K562 (cell line): ENCODE results near the gene FOXO3.

Source experiments
- BMI1 ChIP-seq: fragments of 150-350 bp; IDR thresholded peaks from 2 replicates; pipeline ENCODE4 v1.6.1; 2014; ENCODE audit warnings: low read length
- CTCF ChIP-seq, 3 experiments: IDR thresholded peaks in 2 of 3; conservative IDR thresholded peaks in 1 of 3; 2 replicates each; pipeline ENCODE4 v1.5.1; 2011 to 2012; ENCODE audit warnings: low read length in 3 of 3, mild to moderate bottlenecking in 3 of 3, control low read depth in 2 of 3, improper control_type of control experiment in 1 of 3, inconsistent platforms in 1 of 3, low read depth in 1 of 3, mixed read lengths in 1 of 3, moderate library complexity in 1 of 3; ENCODE audit not compliant: insufficient read depth in 2 of 3
- E2F4 ChIP-seq: sonication (generic); formaldehyde crosslinking; IDR thresholded peaks from 2 replicates; pipeline ENCODE4 v1.8.0; 2022; ENCODE audit warnings: mild to moderate bottlenecking, low read depth, missing genetic modification reagents
- EZH2 ChIP-seq: IDR thresholded peaks from 2 replicates; pipeline ENCODE4 v1.6.1; 2012; ENCODE audit warnings: low read depth, mild to moderate bottlenecking, inconsistent platforms, low read length, borderline replicate concordance
- NONO ChIP-seq, 2 experiments: fragments of 200-400 bp in 1 of 2; fragments of 450-650 bp in 1 of 2; formaldehyde crosslinking in 1 of 2; IDR thresholded peaks; 2 replicates each; pipeline ENCODE4 v1.6.1; 2017; ENCODE audit warnings: low read depth in 2 of 2, mild to moderate bottlenecking in 2 of 2, moderate library complexity in 2 of 2, low read length in 1 of 2
- PBX2 ChIP-seq, 2 experiments: IDR thresholded peaks in 1 of 2; conservative IDR thresholded peaks in 1 of 2; 2 replicates each; pipeline ENCODE4 v1.6.1; 2016; ENCODE audit warnings: low read depth in 2 of 2, mild to moderate bottlenecking in 1 of 2, missing compliant biosample characterization in 1 of 2, missing genetic modification characterization in 1 of 2, moderate library complexity in 1 of 2
- REST ChIP-seq, 2 experiments: fragments of 450-650 bp; formaldehyde crosslinking in 1 of 2; IDR thresholded peaks; 2 replicates each; pipeline versions ENCODE4 v1.4.0 to v1.6.1; 2014 to 2020; ENCODE audit warnings: mild to moderate bottlenecking in 2 of 2, borderline replicate concordance in 1 of 2, low read depth in 1 of 2
- TARDBP ChIP-seq: fragments of 450-650 bp; IDR thresholded peaks from 2 replicates; pipeline ENCODE4 v1.6.1; 2016
- TCF15 ChIP-seq: fragments of 250-450 bp; sonication (Bioruptor Pico); IDR thresholded peaks from 2 replicates; pipeline ENCODE4 v1.8.0; 2022; ENCODE audit warnings: moderate library complexity, mild to moderate bottlenecking, inconsistent platforms
- ZFP91 ChIP-seq: sonication (generic); formaldehyde crosslinking; IDR thresholded peaks from 2 replicates; pipeline ENCODE4 v1.8.0; 2022; ENCODE audit warnings: mild to moderate bottlenecking, missing genetic modification reagents

GRCh38 chr6:108671175-108671574, 110.5 kb downstream of the FOXO3 start:
- TF ChIP-seq CTCF (IDR thresholded peaks at IDR 0.05 in 2 of 3, conservative IDR thresholded peaks at IDR 0.05 in 1 of 3; ENCODE audit: insufficient read depth in 2 of 3, low read depth in 1 of 3, low read length in 3 of 3) (no peak), TARDBP (no peak), PBX2 (CRISPR knock-in tag; IDR thresholded peaks at IDR 0.05; ENCODE audit: low read depth) (no peak), PBX2 (tag; conservative IDR thresholded peaks at IDR 0.05; ENCODE audit: low read depth) (no peak), NONO (IDR thresholded peaks at IDR 0.05; ENCODE audit: low read depth in 2 of 2, low read length in 1 of 2) (no peak), ZFP91 (CRISPR knock-in tag) (no peak), E2F4 (CRISPR knock-in tag) (no peak), TCF15 (no peak), EZH2 (no peak), BMI1 (no peak), REST (IDR thresholded peaks at IDR 0.05; ENCODE audit: borderline replicate concordance) (no peak), REST (CRISPR knock-in tag; IDR thresholded peaks at IDR 0.05; ENCODE audit: low read depth) (no peak)
